Measurements from ENCODE around the gene DR1. TPM values are rescaled to one million over a fixed set of nuclear protein-coding genes. Genes with fewer than 3 reads are reported as not detected.

Gene DR1
- 8.7 TPM for total RNA-seq

DNA sequence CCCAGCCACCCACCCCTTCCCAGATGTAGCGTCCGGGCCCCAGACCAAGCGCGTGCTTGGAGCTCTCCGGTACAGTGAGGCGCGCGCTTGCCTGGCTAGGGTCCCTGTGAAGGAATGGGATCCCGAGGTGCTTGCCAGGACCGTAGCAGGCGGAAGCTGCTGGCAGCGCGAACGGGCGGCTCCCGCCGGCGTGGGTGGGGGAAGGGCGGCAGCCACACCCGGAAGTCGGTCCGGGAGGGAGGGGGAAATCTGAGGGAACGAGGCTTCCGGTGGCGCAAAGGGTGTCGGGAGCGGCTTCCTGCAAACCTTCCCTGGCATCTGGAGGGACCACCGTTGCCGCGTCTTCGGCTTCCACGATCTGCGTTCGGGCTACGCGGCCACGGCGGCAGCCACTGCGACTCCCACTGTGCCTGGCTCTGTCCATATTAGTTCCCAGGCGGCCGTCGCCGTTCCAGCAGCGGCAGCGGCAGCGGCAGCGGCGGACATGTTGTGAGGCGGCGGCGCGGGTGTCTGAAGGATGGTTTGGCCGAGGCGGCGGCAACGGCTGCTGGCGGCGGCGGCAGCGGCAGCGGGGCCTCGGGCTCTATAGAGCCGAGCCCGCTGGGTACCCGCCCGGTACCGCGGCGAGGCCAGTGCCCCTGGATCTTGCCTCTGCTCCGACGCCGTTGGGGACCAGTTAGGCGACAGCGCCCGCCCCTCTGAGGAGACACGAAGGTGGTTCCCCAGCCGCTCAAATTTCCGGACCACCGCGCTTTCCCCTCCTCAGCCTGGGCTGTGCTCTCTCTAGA is at the start of gene DR1:
TSS of gene DR1 (plus strand) at position 275 of the 788 bp plus-strand sequence. CDS start 739 bp downstream, outside the sequence.
- DNase-seq (ENCODE audit: low spot score in 2 of 2) = peak; percentile 61 to 96
- H3K9me3 ChIP-seq = no peaks in the 10 kb centered on the region
- TF ChIP-seq, protein P1, sequence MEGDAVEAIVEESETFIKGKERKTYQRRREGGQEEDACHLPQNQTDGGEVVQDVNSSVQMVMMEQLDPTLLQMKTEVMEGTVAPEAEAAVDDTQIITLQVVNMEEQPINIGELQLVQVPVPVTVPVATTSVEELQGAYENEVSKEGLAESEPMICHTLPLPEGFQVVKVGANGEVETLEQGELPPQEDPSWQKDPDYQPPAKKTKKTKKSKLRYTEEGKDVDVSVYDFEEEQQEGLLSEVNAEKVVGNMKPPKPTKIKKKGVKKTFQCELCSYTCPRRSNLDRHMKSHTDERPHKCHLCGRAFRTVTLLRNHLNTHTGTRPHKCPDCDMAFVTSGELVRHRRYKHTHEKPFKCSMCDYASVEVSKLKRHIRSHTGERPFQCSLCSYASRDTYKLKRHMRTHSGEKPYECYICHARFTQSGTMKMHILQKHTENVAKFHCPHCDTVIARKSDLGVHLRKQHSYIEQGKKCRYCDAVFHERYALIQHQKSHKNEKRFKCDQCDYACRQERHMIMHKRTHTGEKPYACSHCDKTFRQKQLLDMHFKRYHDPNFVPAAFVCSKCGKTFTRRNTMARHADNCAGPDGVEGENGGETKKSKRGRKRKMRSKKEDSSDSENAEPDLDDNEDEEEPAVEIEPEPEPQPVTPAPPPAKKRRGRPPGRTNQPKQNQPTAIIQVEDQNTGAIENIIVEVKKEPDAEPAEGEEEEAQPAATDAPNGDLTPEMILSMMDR (IDR thresholded peaks at IDR 0.05) = no peak
- no peaks in the 10 kb centered on the region for H3K27me3 ChIP-seq
- intact Hi-C loops (cut with DNase I) = loop anchor here (1.0 to 10.0 kb wide), 7 partner anchors 39 to 1069 kb away; partner anchors contain the start of genes ABCD3, CCDC18, MTF2 and TMED5
- peak within 1 kb of the TSS; percentile 98 to 99 for H3K4me3 ChIP-seq
- H3K4me1 ChIP-seq = peaks cover 0 to 9% of the 10 kb centered on the region in 2 donors
- no peaks in the 10 kb centered on the region for H3K36me3 ChIP-seq
- peak within 1 kb of the TSS; percentile 95 to 98 for H3K27ac ChIP-seq

DNA sequence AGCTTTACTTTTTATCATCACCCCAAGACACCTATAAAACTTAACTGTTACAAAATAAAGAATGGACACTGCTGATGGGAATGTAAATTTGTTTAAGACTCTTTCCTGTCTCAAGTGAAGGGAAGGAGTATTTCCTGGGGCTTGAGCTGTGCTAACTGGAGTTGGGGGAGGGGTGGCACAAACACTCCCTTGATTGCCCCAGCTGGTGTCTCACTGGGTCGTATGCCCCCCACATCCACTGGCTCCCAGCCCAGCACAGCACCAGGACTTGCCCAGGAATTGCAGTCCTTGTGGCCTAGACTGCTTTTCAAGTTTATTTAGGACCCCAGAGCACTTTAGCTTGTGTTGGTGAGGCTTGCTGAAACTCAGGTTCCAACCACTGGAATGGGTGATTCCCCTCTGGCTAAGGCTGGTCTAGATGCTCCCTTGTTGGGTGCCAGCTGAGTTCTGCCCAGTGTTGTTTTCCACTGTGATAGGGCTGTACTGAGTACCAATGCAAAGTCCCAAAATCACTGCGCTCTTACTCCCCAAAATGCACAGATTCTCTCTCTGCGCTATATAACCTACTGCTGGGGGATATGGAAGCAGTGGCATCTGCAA is 49.1 kb upstream of the DR1 start:
- H3K27ac ChIP-seq = no peak overlapping the region
- intact Hi-C loops (cut with DNase I) = no loop called here
- H3K36me3 ChIP-seq = peaks cover 0 to 6% of the 10 kb centered on the region in 2 donors
- H3K4me1 ChIP-seq = no peaks in the 10 kb centered on the region
- no peaks in the 10 kb centered on the region for H3K27me3 ChIP-seq
- TF ChIP-seq, protein P1 (IDR thresholded peaks at IDR 0.05) = no peak
- DNase-seq (ENCODE audit: low spot score in 2 of 2) = no peak
- no peak overlapping the region for H3K4me3 ChIP-seq
- no peaks in the 10 kb centered on the region for H3K9me3 ChIP-seq

DNA sequence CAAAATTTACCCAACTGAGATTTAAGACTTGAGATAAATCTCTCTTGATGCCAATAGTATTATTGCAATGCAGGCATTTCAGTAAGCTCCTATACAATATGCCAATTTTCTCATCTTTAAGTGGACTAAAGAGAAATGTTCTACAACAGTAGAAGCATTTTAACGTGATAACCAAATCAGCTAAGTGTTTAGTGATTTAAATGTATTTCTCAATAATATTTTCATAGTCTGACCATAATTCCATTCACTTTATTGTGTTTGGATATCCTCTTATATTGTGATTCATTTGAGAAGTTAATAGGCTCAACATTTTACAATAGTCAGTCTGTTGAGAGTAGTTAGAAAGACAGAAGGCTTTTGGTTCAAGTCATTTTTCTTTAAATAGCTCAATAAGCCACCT is 44.6 kb upstream of the DR1 start:
- DNase-seq (ENCODE audit: low spot score in 2 of 2) = no peak
- Histone ChIP-seq H3K27ac (no peak overlapping the region), H3K9me3 (no peaks in the 10 kb centered on the region), H3K4me1 (no peaks in the 10 kb centered on the region), H3K4me3 (no peak overlapping the region), H3K27me3 (no peaks in the 10 kb centered on the region), H3K36me3 (peaks cover 0 to 6% of the 10 kb centered on the region in 2 donors)
- TF ChIP-seq, protein P1 (IDR thresholded peaks at IDR 0.05) = no peak
- intact Hi-C loops (cut with DNase I) = loop anchor here (10.0 kb wide), 2 partner anchors 134 to 254 kb away; no protein-coding TSS in a partner anchor

DNA sequence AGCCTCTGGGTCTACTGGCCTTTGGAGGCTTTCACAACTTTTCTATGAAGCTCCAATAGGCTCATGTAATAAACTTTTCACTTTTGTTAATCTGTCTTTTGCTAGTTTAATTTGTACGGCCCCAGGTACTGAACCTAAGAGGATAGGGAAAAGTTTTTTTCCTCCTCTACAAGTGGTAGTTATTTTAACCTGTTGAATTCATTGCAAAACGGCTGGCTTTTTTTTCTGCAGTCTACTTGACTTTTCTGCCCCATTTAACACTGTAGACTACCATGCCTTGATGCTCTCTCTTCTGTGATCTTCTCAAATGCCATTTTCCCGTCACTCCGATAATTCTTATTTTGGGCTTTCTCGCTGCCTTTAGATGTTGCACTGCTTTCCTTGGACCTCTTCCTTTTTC is 43.6 kb upstream of the DR1 start:
- H3K27ac ChIP-seq = no peak overlapping the region
- H3K36me3 ChIP-seq = peaks cover 0 to 6% of the 10 kb centered on the region in 2 donors
- intact Hi-C loops (cut with DNase I) = loop anchor here (10.0 kb wide), 2 partner anchors 133 to 253 kb away; no protein-coding TSS in a partner anchor
- H3K4me1 ChIP-seq = no peaks in the 10 kb centered on the region
- TF ChIP-seq, protein P1 (IDR thresholded peaks at IDR 0.05) = no peak
- no peaks in the 10 kb centered on the region for H3K9me3 ChIP-seq
- H3K27me3 ChIP-seq = no peaks in the 10 kb centered on the region
- H3K4me3 ChIP-seq = no peak overlapping the region
- DNase-seq (ENCODE audit: low spot score in 2 of 2) = no peak

DNA sequence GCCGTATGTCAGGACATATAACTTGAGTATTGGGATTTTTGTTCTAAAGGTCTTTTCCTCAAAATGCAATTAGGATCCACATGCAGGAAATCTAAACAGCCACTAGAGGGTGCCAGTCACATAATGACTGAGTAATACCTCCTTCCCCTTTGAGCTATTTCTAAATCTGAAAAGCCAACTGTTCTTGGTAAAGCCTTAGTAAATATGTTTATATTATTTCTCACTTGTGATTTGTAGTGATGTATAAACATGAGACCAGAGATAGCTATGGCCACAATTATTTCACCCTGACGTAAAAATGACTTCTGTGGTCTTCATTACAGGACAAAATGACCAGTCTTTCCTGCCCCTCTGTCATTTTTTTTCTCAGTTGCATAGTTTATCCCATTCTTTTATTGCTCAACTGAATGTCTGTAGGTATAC is 41.0 kb upstream of the DR1 start:
- Histone ChIP-seq H3K27me3 (no peaks in the 10 kb centered on the region), H3K27ac (no peak overlapping the region), H3K4me3 (no peak overlapping the region), H3K4me1 (no peaks in the 10 kb centered on the region), H3K36me3 (peaks cover 0 to under 1% of the 10 kb centered on the region in 2 donors), H3K9me3 (no peaks in the 10 kb centered on the region)
- TF ChIP-seq, protein P1 (IDR thresholded peaks at IDR 0.05) = peak; percentile 39 to 90 (median 84)
- intact Hi-C loops (cut with DNase I) = loop anchor here (5.0 to 10.0 kb wide), 4 partner anchors 43 to 548 kb away; partner anchors contain the start of gene DR1
- DNase-seq (ENCODE audit: low spot score in 2 of 2) = peak in 1 of 2 donors; percentile 69

Data from ascending aorta (tissue), 2 donors.